Left cardiac atrium (tissue), 4 donors: ENCODE results near the gene GARIN5B. TPM values are rescaled to one million over a fixed set of nuclear protein-coding genes. Genes with fewer than 3 reads are reported as not detected.
A peak's percentile ranks its signal among the peaks of the same experiment; 100 is the strongest.
"Not testable (repeated sequence)": the region's sequence is repeated elsewhere in the genome, so short reads cannot be mapped to it uniquely, and the experiment has no call there.

Experiments used
- ATAC-seq, 2 donors: fragments of 200-7000 bp; cut with Tn5 transposase; one replicate each; pipeline ENCODE4 v1.9.1; 2020; ENCODE audit warnings: mild to moderate bottlenecking in 2 of 2, moderate library complexity in 2 of 2
- DNase-seq: peaks from one replicate; pipeline ENCODE4 v3.0.0-alpha.2; 2020
- intact Hi-C, 2 donors: fragments of 100-400 bp; cut with DNase I; formaldehyde crosslinking; loops; one replicate each; pipeline versions ENCODE4 v1.14.1 to v1.15.1; 2022 to 2023
- total RNA-seq, 2 donors: library from RNA; stranded (reverse); fragmentation: NEBNext Ultra II Directional; extraction: Animal tissue kit (Norgen Biotek cat#: 25700); gene quantifications; one replicate each; pipeline ENCODE4 v1.2.1, GENCODE V29; 2021
- donor health status: DM: no; HTN: yes; CAD: no.
- donor health status: DM: no; HTN: yes; CAD: no; lungs with severe emphysema.
- donor health status: DM: yes; HTN: yes; CAD: no.
- donor health status: Dilated cardiomyopathy.

The GARIN5B gene
- total RNA-seq, 2 donors from 2014 or later: not detected

DNA sequence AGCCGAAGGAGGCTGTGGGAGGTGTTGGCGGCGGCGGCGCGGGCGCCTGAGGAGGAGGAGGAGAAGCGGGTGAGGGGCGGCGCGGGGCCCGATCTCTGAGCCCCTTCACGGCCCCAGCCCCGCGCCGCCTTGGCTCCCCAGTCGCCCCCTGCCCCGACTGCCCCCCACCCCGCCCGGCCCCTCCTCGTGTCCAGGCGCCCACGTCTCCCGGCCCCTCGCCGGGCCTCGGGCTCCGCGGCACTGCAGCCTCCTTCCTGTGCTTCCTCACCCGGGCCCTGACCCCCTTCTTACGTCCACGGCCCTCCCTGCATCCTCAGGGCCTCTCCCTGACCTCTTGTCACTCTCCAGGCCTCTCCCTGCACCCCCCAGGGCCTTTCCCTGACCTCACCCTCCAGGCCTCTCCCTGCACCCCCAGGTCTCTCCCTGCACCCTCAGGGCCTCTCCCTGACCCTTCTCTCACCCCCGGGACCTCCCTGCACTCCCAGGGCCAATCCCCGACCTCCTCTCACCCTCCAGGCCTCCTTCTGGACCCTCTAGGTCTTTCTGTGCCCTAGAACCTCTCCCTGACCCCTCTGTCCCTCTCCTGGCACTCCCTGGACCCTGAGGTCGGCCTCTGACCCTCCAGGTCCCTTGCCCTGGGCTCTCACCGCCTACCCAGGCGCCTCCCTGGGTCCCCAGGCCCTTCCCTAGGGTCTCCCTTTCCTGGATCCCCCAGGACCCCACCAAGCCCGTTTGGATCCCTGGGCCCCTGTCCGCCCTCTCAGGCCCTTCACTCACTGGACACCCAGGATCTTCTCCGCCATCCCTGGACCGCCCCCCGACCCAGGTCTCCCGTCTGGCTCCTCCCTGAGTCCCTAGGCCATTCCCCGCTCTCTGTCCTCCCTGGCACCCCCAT lies 22.9 kb downstream of the GARIN5B start:
- ATAC-seq (peak in 1 of 2 donors; percentile 0), DNase-seq (no peak)
- intact Hi-C loops: loop anchor here in 1 of 2 donors (5.0 kb wide), 1 partner anchor 42 kb away; the partner anchor contains the start of gene TMEM238

DNA sequence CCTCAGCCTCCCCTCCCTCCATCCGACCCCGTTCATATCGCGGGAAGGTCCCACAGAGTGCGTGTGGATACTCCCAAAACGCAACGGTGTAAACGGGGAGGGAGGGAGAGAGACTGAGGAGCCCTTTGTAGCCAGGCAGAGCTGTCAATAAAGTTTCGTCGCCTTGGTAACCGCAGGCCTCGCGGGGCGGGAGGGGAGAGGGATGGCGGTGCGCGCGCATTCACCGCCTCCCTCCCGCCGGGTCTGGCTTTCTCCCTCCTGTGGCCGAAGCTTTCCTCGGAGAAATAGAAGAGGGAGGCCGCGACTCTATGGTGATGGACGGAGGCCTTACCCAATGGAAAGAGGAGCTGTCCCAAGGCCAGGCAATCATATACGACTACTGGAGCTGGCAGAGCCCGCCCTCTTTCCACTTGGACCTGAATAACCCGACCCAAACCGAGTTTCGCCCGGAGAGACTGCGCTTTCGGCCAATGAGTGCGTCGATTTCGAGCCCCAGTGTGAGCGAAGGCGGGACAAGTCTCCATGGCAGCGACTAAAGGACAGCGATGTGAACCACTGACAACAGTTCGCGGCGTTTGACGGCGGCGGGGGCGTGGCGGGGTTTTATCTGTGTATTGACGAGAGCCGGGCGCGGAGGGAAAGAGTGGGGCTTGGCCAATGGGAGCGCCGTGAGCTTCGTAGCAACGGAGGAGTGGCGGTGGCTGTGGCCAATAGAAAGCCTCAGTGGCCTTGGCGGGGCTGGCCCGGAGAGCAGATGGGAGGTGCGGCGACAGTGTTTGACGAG lies 23.8 kb downstream of the GARIN5B start, which contains the start of gene KMT5C:
Gene KMT5C, plus strand, starts transcription at position 772 of the 784 bp plus-strand sequence. CDS start 2,061 bp downstream, outside the sequence.
- intact Hi-C loops: no loop called here
- ATAC-seq (peak; percentile 92 to 95), DNase-seq (peak; percentile 100)

DNA sequence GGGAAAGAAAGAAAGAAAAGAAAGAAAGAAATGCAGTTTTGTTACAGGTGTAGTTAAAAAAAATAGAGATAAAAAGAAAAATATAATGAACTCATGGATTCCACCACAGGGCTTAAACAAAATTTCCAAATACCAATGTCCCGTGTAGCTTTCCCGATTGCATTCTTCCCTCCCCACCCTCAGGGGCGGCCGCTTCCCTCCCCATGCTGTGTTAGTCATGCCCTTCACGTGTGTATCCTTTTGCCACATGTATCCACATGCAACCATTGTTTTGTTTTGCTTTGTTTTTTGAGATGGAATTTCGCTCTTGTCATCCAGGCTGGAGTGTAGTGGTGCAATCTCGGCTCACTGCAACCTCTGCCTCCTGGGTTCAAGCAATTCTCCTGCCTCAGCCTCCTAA lies 27.0 kb downstream of the GARIN5B start:
- DNase-seq (no peak), ATAC-seq (no peak)
- intact Hi-C loops: no loop called here

DNA sequence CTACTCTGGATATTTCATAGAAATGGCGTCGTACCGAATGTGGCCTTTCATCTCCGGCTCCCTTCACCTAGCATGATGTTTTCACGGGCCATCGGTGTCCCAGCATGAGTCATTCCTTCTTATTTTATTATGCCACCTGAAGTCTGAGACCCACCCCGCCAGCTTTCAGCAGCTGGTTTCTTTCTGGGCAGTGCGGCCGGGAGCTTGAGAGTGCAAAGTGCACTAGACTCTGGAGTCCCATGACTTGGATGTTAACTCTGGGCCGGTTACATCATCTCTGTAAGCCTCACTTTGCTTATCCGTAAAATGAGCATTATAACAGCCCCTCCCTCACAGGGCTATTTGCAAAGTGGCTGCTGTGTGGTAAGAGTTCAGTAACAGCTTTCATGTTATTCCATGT lies 29.2 kb downstream of the GARIN5B start:
- intact Hi-C loops: no loop called here
- ATAC-seq (no peak), DNase-seq (no peak)

DNA sequence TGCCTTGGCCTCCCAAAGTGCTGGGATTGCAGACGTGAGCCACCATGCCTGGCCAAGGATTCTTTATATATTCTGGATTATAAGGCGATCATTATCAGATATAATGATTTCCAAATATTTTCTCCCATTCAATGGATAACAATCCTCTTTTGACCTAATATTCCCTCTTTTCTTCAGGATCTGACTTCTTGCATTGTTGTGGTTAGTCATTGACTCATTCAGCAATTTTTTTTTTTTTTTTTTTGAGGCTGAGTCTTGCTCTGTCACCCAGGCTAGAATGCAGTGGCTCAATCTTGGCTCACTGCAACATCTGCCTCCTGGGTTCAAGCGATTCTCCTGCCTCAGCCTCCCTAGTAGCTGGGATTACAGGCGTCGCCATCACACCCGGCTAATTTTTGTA lies 33.3 kb downstream of the GARIN5B start:
- intact Hi-C loops, ATAC-seq, DNase-seq: not testable (repeated sequence)

DNA sequence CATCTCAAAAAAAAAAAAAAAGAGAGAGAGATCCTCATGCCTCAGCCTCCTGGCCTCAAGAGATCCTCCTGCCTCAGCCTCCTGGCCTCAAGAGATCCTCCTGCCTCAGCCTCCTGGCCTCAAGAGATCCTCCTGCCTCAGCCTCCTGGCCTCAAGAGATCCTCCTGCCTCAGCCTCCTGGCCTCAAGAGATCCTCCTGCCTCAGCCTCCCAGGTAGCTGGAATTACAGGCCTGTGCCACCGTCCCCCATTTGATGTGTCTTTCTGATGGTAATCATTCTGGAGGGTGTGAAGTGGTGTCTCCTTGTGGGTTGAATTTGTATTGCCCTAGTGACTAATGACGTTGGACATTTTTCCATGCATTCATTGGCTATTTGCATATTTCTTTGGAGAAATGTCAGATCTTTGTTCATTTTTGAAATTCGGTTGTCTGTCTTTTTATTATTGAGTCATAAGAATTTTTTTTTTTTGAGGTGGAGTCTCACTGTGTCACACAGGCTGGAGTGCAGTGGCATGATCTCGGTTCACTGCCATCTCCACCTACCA lies 34.2 kb downstream of the GARIN5B start:
- DNase-seq, intact Hi-C loops, ATAC-seq: not testable (repeated sequence)

DNA sequence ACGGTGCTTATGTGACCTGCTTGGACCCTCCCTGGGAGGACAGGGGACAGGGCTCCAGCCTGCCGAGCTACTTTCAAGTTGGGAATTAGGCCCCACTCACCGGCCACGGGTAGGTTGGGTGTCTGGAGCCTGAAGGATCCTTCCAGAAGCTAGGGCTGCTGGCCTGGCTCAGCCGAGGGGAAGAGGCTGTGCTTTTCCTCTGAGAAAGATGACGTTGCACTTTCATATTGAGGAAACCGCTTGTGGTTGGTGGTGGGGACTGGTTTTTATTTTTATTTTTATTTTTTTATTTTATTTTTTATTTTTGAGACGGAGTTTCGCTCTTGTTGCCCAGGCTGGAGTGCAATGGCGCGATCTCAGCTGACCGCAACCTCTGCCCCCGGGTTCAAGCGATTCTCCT lies 37.9 kb downstream of the GARIN5B start, which contains the start of gene TMEM150B:
Gene TMEM150B, minus strand, starts transcription at position 170 of the 400 bp plus-strand sequence. CDS start 4,305 bp downstream, outside the sequence.
- intact Hi-C loops: no loop called here
- ATAC-seq (no peak), DNase-seq (no peak)

DNA sequence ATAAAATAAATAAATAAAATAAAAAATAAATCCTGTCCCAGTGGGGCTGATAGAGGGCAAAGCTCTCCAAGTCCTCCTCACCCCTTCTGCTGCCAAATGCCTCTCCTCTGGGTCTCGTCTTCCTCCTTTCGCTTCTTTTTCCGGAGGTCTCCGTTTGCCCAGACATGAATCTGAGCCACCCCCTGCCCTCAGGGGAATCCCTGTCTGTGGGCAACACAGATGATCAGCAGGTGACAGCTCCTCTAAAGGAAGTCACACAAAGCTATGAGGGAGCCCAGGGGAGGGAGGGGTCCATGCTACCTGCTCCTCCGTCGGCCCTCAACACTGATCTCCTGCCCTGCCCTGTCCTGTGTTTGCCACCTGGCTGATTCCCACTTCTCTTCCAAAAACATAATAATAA lies 38.4 kb downstream of the GARIN5B start:
- no peak for DNase-seq
- ATAC-seq: no peak
- intact Hi-C loops: no loop called here

DNA sequence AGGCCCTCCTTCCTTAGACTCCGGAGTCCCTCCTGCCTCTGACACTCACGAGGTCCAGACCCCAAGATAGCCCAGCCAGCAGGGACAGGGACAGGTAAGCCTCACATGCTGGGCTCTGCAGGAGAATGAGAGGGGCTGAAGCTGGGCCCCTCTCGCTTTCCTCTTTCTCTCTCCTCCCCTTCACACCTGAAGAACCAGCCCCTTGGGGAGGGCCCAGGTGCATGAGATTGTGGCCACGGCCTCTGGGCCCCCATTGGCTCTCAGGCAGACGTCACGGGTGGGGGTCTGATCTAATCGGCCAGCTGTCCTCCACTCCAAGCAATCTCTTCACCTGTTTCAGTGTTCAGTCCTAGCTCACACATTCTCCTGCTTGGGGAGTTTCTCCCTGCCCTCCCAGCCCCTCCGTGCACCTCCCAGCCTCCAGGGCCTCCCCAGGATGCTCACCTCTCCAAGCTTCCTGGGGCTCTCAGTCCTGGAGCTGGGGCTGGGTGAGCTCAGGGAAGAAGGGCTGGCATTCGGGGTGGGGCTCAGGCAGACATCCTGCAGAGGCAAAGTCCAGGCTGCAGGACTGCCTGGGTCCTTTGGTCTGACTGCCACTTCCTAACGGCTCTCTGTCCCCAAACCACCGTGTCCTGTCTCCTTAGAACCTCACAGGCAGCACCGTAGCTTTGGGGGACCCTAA lies 40.7 kb downstream of the GARIN5B start:
- intact Hi-C loops: no loop called here
- ATAC-seq: no peak
- DNase-seq: no peak

DNA sequence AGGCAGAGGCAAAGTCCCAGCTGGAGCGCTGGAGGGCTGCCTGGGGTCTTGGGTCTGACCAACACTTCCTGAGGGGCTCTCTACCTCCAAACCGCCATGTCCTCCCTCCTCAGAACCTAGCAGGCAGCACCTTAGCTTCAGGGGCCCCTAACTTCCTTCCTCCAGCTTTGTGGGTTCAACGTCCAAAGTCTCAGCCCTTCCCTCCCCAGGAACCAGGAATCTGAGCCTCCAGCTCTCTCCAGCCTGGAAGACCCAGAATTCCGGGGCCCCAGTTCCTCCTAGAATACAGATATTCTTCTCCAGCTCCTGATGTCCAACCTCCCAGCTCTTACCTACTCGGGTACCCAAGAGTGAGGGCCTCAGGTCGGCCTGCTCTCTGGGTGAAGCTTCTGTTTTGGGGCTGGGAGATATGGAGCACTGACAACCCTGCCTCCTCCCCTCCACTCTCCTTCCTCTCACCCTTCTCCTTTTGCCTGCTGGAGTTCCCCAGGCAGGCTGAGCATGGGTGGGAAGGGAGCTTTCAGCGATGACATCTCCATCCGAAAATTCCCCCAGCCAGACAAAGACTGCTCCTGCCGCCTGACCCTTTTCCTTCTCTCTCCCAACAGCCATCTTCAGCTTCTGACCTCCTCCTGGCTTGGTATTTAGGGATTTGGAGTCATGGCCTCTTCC lies 41.5 kb downstream of the GARIN5B start:
- no peak for DNase-seq
- intact Hi-C loops: no loop called here
- ATAC-seq: no peak

DNA sequence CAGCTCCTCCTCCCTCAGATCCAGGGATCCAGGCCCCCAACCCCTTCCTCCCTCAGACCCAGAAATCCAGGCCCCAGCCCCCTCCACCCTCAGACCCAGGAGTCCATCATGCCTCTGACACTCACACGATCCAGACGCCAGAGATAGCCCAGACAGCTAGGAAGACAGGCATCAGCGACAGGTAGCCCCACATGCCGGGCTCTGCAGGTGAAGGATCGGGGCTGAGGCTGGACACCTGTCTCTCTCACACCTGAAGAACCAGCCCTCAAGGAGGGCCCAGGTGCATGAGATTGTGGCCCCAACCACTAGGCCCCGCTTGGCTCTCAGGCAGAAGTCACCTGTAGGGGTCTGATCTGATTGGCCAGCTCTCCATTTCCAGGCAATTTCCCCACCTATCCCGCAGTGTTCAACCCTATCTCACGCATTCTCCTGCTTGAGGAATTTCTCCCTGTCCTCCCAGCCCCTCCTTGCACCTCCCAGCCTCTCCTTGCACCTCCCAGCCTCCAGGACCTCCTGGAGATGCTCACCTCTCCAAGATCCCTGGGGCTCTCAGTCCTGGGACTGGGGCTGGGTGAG lies 42.1 kb downstream of the GARIN5B start:
- ATAC-seq: no peak
- DNase-seq: no peak
- intact Hi-C loops: no loop called here

DNA sequence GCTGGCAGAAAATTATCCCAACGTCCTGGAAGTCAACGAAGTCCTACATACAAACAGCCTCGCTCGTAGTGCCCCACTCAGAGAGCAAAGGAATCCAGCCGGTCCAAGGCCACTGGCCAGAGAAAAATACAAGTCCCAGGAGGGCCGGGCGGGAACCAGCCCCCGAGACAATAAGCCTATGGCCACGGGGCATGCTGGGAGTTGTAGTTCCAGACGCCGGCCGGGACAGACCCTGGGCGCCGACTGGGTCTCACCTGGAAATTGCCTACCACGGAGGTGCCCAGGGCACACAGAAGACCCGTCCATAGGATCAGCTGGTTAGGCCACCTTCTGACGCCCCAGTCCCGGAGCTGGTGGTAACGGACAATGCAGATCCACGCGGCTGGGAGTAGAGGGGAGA lies 43.3 kb downstream of the GARIN5B start:
- peak; percentile 81 to 89 for ATAC-seq
- intact Hi-C loops: no loop called here
- peak; percentile 54 for DNase-seq

DNA sequence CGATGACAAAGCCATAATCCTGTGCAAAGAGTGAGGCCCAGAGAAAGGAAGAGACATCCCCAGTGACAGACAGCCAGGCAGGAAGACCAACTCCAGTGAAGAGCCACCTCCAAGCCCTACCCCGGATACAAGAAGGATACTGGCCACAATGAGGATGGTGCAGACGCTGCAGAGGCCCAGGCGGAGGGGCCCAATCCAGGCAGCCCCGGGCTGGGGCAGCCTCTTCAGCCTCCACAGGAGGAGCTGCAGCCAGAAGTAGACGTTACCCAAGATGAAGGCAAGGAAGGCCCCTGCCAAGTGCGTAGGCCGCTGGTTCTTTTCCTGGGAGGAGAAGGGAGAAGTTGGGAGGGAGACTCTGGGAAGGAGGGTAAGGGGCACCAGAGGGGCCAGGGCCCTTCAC lies 46.4 kb downstream of the GARIN5B start:
- intact Hi-C loops: no loop called here

DNA sequence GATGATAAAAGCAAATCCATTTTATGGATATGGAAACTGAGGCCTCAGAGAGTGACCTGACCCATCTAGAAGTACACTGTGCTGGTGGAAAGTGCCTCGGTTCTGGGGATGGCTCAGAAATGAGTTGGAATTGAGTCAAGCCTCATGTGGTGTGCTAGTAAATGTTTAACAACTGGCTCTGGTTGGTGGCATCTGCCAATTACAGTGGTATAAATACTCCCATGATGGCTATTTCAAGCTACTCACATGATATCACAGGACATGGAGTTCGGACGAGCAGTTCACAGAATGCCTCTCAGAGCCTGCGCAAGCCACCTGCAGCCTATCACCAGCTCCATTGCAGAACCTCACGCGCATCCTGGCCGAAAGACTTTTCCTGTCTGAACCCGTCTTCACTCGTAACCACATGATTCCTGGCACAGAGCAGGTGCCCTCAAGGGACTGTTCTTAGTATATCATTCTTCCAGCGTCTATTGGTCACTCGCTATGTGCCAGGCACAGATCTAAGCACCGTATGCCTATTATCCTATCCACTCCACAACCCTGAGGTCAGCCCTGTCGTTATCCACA lies 47.0 kb downstream of the GARIN5B start:
- intact Hi-C loops: no loop called here
- DNase-seq (no peak), ATAC-seq (no peak)

More for the DNA sequence above, 46.4 kb downstream of the GARIN5B start:
- ATAC-seq: no peak
- no peak for DNase-seq

DNA sequence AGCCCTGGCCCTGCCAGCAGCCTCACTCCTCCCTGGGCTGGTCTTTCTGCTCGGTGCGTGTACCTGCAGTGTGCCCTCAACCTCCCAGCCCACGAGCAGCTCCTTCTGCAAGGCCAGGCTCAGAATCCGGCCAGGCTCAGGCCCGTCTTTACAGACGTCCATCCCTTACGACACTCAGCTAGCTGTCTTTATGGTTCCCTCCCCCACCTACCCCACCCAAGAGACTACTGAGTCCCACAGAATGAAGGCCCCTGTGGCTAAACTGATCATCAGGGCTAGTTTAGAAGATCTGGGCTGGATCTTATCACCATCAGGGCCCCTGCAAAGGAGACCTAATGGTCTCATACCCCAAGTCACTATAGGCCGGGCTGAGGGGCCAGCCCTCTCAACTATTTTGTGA lies 48.7 kb downstream of the GARIN5B start:
- intact Hi-C loops: no loop called here
- no peak for ATAC-seq
- no peak for DNase-seq

DNA sequence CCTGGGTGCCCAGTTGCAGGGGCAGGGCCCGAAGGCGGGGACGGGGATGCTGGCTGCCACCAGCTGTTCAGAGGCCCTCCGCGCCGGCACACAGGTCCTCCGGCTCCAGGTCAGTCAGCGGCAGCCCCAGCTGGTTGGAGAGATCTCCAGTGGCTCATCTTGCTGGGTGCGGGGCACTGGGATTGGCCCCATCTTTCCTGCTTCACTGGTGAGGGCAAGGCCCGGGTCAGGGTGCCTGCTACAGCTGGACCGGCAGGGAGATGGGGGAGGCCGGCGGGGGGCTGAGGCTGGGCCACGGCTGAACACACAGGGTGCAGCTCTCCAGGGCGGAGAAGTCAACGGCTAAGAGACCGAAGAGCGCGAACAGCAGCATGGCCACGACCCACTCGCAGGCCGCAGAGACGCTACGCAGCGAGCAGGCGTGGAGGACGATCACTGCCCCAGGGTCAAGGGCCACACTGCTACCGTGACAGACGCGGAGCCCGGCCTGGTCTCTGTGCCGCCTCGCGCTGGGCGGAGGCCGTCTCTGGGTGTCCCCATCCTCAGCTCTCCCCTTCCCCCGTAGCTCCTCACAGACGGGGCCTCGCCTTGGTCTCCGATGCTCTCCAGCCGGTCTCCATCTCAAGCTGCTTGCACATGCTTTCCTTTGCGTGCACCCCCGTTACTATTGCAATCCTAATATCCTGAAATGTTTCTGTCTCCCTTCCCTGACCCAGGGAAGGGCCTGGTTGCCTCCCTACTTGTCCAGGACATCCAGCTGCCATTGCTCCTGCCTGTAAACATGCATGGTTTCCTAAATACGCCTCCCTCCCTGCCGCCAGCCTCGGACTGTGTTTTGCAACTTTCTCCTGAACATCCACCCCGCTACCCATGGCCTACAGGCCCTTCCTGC lies 50.2 kb downstream of the GARIN5B start:
- ATAC-seq (peak in 1 of 2 donors; percentile 7), DNase-seq (no peak)
- intact Hi-C loops: no loop called here

DNA sequence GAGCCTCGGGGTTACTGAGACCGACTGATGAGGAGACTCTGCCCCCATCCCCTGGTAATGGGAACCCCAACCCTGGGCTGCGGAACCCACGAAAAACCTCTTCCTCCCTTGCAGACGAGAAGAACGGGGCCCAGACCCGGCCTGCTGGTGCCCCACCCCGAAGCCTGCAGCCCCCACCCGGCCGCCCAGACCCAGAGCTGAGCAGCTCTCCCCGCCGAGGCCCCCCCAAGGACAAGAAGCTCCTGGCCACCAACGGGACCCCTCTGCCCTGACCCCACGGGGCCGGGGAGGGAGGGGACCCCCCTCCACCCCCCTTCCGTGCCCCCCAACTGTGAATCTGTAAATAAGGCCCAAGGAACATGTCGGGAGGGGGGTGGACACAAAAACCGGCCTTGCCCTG lies 51.3 kb downstream of the GARIN5B start:
- ATAC-seq (no peak), DNase-seq (no peak)
- intact Hi-C loops: no loop called here
